ENCODE results near the gene TM4SF4. TPM values are rescaled to one million over a fixed set of nuclear protein-coding genes. Genes with fewer than 3 reads are reported as not detected.
A peak's percentile ranks its signal among the peaks of the same experiment; 100 is the strongest.

The TM4SF4 gene
- total RNA-seq, 1 experiment from 2014 or later = not detected

DNA sequence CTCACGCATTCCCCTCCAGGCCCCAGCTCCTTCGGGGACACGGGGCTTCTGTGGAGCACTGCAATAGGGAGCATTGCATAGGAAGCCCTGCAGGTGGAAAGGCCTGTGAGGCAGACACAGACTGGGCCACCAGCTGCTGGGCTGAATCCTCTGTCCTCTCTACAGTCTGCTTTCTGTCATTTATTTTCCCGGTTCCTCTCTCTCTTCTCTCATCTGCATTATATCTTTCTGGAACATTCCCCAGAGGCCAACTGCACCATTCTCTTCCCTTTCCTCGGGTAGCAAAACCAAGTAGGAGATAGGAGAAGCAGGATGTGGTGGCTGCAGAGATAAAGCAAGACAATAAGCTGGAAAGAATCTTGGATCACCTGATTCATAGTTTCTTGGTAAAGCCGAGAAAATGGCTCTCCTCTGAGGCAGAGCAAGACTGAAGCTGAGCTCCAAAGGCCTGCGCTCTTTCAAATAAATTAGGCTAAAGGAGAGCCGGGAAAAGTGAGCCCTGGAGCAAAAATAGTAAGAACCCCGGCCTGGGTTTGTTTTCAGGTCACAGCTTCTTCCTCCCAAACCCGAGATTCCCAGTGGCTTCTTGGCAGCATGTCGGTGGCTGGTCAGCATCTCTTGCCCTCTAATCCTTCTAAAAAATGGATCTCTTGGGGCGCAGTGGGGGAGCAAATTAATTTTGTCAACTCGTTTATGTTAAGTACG, 5.3 kb downstream of the TM4SF4 start:
- Histone ChIP-seq H3K9ac (ENCODE audit: extremely low read depth, insufficient read length, low read length) (no peak overlapping the region), H3K4me2 (ENCODE audit: insufficient read depth, insufficient read length, low read length) (no peak overlapping the region), H2BK12ac (ENCODE audit: insufficient read length, low read depth, low read length) (no peak overlapping the region), H3K4me1 (ENCODE audit: insufficient read depth, low read length) (no peaks in the 10 kb centered on the region), H3K9me3 (ENCODE audit: control insufficient read depth, low read depth, low read length) (no peaks in the 10 kb centered on the region), H4K91ac (ENCODE audit: insufficient read length, low read depth, low read length) (no peak overlapping the region), H3K4ac (ENCODE audit: low read depth, low read length) (no peak overlapping the region), H2BK20ac (ENCODE audit: low read depth, low read length, poor library complexity, severe bottlenecking) (no peak overlapping the region), H4K8ac (replicated peaks; ENCODE audit: insufficient read length, low read depth, low read length) (no peak overlapping the region), H2AK5ac (ENCODE audit: insufficient read length, low read length) (no peak overlapping the region), H3K23me2 (ENCODE audit: insufficient read length, low read depth, low read length, poor library complexity, severe bottlenecking) (no peaks in the 10 kb centered on the region), H3K27me3 (ENCODE audit: insufficient read depth, low read length) (no peaks in the 10 kb centered on the region), H4K20me1 (ENCODE audit: control insufficient read depth, insufficient read depth, insufficient read length) (no peaks in the 10 kb centered on the region), H2AFZ (ENCODE audit: low read length) (peak overlapping the region; percentile 41), H3K14ac (ENCODE audit: insufficient read depth, low read length) (no peak overlapping the region), H3K56ac (ENCODE audit: insufficient read length, low read depth, low read length) (no peak overlapping the region), H3T11ph (ENCODE audit: low read length) (no peak overlapping the region), H4K5ac (ENCODE audit: insufficient read length, low read depth, low read length) (no peak overlapping the region), H2BK15ac (ENCODE audit: low read depth, low read length) (no peak overlapping the region), H3K23ac (ENCODE audit: insufficient read length, low read depth, low read length) (no peak overlapping the region), H3K79me2 (ENCODE audit: insufficient read depth, low read length) (no peaks in the 10 kb centered on the region), H3K18ac (ENCODE audit: insufficient read length, low read depth, low read length) (no peak overlapping the region), H3K79me1 (ENCODE audit: insufficient read depth, low read depth, low read length, poor library complexity, severe bottlenecking) (no peaks in the 10 kb centered on the region), H2BK120ac (ENCODE audit: low read depth, low read length, poor library complexity, severe bottlenecking) (no peak overlapping the region), H2BK5ac (ENCODE audit: insufficient read length, low read length) (no peak overlapping the region), H3K27ac (ENCODE audit: insufficient read length, low read depth, low read length) (no peak overlapping the region)
- Mint-ChIP-seq H3K27ac (no peak overlapping the region; a peak in 1 of 7 replicates), H3K4me3 (no peak overlapping the region), H3K9me3 (no peaks in the 10 kb centered on the region), H3K27me3 (ENCODE audit: low read depth) (no peaks in the 10 kb centered on the region), H3K36me3 (ENCODE audit: insufficient read depth in 1 of 3, low read depth in 3 of 3) (no peaks in the 10 kb centered on the region), H3K4me1 (peaks cover 7 to 14% of the 10 kb centered on the region in 2 experiments)
- no peak for TF ChIP-seq CTCF (conservative IDR thresholded peaks at IDR 0.05)
- DNase-seq = no peak
- WGBS (ENCODE audit: extremely low coverage, insufficient read length, low lambda C conversion rate) = no CpG with 5 or more reads among the region's 14 CpGs
